ENCODE data around the gene FILIP1L.

- TF ChIP-seq CTCF (IDR thresholded peaks at IDR 0.05) (no peak), EP300 (IDR thresholded peaks at IDR 0.05) (no peak)
Measured at GRCh38 chr3:100127792-100128191, 13.5 kb upstream of the FILIP1L start.

Measured in stomach (tissue), 4 donors.